ENCODE results near the gene CLIC6.
"Not testable (repeated sequence)": the region's sequence is repeated elsewhere in the genome, so short reads cannot be mapped to it uniquely, and the experiment has no call there.

CLIC6 gene

DNA sequence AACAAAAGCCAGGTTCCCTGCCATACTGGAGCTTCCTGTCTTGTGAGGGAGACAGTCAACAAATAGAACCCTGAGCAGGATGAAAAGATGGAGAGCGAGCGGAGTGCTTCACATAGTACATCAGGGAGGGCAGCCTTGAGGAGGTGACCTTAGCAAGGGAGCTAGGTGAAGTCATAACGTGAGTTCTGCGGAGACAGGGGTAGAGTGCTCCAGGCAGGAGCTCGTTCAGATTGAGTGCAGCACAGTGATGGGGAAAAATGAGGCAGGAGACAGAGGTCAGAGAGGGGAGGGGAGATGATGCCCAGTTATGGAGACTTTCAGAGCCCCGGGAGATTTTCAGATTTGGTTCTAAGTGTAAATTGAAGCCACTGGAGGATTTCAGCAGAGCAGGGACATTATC, 15.3 kb upstream of the CLIC6 start:
- DNase-seq: no peak

GRCh38 chr21:34661848-34662247, 6.9 kb upstream of the CLIC6 start:
- DNase-seq: no peak

GRCh38 chr21:34667761-34668160, 1.0 kb upstream of the CLIC6 start:
- no peak for DNase-seq

DNA sequence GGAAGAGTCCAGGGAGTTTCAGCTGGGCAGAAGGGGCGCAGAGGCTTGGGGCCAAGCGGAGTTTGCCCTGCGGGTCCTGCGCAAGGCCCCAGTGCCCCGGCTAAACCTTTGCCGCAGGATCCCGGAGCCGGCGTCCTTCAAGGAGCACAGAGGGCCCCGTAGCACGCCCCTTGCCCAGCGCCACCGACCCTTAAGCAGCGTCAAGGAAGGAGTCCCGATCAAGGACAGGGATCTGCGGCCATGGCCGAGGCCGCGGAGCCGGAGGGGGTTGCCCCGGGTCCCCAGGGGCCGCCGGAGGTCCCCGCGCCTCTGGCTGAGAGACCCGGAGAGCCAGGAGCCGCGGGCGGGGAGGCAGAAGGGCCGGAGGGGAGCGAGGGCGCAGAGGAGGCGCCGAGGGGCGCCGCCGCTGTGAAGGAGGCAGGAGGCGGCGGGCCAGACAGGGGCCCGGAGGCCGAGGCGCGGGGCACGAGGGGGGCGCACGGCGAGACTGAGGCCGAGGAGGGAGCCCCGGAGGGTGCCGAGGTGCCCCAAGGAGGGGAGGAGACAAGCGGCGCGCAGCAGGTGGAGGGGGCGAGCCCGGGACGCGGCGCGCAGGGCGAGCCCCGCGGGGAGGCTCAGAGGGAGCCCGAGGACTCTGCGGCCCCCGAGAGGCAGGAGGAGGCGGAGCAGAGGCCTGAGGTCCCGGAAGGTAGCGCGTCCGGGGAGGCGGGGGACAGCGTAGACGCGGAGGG, 520 bp downstream of the CLIC6 start:
- DNase-seq: peak in 1 of 2 donors; percentile 7

DNA sequence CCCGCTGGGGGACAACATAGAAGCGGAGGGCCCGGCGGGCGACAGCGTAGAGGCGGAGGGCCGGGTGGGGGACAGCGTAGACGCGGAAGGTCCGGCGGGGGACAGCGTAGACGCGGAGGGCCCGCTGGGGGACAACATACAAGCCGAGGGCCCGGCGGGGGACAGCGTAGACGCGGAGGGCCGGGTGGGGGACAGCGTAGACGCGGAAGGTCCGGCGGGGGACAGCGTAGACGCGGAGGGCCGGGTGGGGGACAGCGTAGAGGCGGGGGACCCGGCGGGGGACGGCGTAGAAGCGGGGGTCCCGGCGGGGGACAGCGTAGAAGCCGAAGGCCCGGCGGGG, 1.1 kb downstream of the CLIC6 start:
- DNase-seq: not testable (repeated sequence)

DNA sequence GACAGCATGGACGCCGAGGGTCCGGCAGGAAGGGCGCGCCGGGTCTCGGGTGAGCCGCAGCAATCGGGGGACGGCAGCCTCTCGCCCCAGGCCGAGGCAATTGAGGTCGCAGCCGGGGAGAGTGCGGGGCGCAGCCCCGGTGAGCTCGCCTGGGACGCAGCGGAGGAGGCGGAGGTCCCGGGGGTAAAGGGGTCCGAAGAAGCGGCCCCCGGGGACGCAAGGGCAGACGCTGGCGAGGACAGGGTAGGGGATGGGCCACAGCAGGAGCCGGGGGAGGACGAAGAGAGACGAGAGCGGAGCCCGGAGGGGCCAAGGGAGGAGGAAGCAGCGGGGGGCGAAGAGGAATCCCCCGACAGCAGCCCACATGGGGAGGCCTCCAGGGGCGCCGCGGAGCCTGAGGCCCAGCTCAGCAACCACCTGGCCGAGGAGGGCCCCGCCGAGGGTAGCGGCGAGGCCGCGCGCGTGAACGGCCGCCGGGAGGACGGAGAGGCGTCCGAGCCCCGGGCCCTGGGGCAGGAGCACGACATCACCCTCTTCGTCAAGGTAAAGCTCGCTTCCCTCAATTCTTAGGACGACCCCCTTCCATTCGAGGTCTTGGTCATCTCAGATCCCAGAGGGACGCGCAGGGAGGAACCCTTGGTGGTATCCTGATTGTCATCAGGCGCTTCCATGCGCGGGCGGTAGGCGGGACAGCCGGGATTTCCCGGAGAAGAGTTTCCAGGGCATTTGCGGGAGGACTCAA, 1.6 kb downstream of the CLIC6 start:
- DNase-seq: no peak

- no peak for DNase-seq
These were observed 2.2 kb downstream of the CLIC6 start for GRCh38 chr21:34670962-34671348.

- DNase-seq: no peak
These were observed 2.7 kb downstream of the CLIC6 start for GRCh38 chr21:34671462-34671861.

DNA sequence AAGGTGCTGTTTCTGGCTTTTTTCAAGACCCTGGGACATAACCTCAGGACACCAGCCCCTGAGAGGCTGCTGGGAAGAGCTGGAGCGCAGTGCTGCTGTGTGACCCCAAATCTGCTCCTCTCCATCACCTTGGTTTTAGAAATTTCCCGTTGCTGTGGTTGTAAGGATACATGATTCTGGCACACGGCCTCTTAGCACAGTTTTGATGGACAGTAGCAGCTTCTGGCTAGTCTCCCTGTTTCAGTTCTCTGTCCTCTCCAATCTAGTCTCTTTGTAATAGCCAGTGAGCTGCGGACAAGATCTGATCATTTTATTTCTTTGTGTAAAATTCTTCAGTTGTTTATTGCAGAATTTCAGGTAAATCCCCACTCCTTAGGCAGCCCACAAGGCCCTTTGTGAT, 3.1 kb downstream of the CLIC6 start:
- no peak for DNase-seq

DNA sequence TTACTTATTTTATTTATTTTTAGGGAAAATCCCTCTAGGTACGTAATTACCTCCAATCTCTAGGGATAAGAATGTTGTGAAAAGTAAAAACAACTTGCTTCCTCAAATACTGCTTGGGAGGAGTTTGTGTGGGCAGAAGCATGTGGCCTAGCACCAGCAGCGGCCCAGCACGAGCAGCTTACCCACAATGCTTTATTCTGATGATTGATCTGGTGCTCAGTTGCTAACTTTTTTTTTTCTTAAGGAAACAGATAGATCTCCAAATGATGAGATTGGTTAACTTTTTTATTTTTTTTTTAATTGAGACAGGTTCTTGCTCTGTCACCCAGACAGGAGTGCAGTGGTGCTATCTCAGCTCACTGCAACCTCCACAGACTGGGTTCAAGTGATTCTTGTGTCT, 4.2 kb downstream of the CLIC6 start:
- DNase-seq: no peak

DNA sequence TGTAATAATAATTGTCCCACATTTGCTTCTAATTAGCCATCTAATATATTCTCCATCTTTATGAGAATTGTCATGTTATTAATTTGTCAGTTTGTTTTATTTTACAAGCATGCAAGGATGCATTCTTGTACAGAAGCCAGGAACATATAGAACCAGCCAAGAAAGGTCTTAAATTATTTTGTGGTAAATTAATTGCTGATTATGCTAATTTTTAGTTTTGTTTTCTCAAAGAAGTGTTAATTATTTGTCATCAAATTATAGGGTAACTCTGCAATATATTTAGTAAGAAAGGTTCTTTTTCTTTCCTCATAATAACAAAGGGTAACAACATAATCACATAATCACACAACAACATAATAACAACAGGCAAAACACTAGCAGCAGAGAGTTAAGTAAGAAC, 5.7 kb downstream of the CLIC6 start:
- no peak for DNase-seq

GRCh38 chr21:34675871-34676270, 7.1 kb downstream of the CLIC6 start:
- DNase-seq: no peak

DNA sequence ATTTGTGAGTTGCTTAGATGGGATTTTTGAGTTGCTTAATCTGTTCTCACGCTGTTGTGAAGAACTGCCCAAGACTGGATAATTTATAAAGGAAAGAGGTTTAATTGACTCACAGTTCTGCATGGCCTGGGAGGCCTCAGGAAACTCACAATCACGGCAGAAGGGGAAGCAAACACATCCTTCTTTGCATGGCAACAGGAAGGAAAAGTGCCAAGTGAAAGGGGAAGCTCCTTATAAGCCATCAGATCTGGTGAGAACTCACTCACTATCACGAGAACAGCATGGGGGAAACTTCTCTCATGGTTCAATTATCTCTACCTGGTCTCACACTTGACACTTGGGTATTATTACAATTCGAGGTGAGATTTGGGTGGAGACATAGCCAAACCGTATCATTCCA, 10.3 kb downstream of the CLIC6 start:
- no peak for DNase-seq

GRCh38 chr21:34684174-34684876, 15.5 kb downstream of the CLIC6 start:
- no peak for DNase-seq

- DNase-seq: no peak
These were observed 18.3 kb downstream of the CLIC6 start for GRCh38 chr21:34687065-34687464.

DNA sequence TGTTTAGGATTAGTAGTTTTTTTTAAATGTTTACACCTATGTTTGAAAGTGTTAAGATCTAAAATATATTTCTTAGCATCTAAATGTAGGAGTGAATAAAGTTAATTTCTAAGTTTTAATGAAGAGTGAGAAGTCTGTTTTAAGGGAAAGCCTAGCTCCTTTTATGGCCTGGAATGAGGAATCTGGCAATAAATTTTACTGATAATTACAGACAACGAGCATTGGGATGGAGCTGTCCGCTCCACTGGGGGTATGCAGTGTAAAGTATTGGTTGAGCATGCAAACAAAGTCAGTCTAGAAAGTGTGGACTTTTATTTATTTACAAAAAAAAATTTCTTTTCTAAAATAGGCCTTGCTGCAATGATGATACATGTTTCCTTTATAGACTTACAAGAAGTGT, 19.0 kb downstream of the CLIC6 start:
- DNase-seq: no peak

- DNase-seq: no peak
These were observed 19.4 kb downstream of the CLIC6 start for GRCh38 chr21:34688145-34688544.

GRCh38 chr21:34688715-34689114, 19.9 kb downstream of the CLIC6 start:
- no peak for DNase-seq

DNA sequence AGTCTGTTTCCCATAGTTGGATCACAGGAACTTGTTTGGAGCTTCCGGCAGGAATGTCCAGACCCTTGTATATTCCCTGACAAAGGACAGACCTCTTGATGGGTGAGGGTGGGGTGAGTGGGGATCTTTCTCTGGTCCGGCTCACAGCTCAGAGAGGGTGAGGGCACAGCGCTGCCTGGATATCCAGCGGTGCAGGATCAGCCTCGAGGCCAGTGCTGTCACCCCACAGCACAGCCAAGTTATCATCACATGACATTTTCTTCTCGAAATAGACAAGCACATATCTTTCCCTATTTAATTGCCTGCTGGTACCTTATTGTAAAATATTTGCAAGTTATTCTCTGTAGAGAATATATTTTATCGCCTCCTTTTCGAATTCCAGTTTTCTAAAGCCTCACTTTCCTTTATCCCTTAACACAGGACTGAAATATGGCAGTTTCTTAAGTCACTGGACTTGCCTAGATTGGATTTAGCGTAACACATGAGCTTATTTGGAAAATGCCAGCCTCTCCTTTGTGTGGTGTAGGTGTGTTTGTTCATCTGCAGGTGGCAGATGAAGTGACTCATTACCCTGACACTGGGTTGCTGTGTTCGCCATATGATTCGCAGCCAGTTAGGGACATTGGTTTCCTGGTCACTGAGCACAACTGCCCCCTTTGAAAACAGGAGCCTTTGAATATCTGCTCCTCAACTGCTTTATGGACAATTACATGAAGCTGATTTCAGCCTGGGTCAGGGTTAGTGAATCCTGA, 21.4 kb downstream of the CLIC6 start:
- DNase-seq: no peak

- DNase-seq: no peak
These were observed 22.0 kb downstream of the CLIC6 start for GRCh38 chr21:34690793-34691175.

GRCh38 chr21:34691390-34692032, 22.7 kb downstream of the CLIC6 start:
- no peak for DNase-seq

- no peak for DNase-seq
These were observed 23.7 kb downstream of the CLIC6 start for GRCh38 chr21:34692458-34693020.

Measured in CD4-positive, alpha-beta T cell treated with Interleukin-1 beta for 1 hour (primary cell).